HepG2 (cell line): ENCODE data around the gene STARD13.

Source experiments
- CEBPB ChIP-seq: IDR thresholded peaks from 2 replicates; pipeline ENCODE4 v1.6.1; 2011; ENCODE audit warnings: low read depth, low read length, improper control_type of control experiment, borderline replicate concordance
- CTCF ChIP-seq: sonication (generic); formaldehyde crosslinking; IDR thresholded peaks from 2 replicates; pipeline ENCODE4 v1.5.0; 2020; ENCODE audit warnings: mild to moderate bottlenecking, missing genetic modification reagents, moderate library complexity
- JUND ChIP-seq: sonication (generic); formaldehyde crosslinking; IDR thresholded peaks from 2 replicates; pipeline ENCODE4 v1.8.0; 2022; ENCODE audit warnings: mild to moderate bottlenecking, missing genetic modification reagents
- POLR2A ChIP-seq, 2 experiments: IDR thresholded peaks; 2 replicates each; pipeline ENCODE4 v1.6.1; 2011; ENCODE audit warnings: low read depth in 2 of 2, low read length in 2 of 2, mild to moderate bottlenecking in 1 of 2, moderate library complexity in 1 of 2; ENCODE audit not compliant: insufficient read depth in 1 of 2
- ZBTB33 ChIP-seq: sonication (generic); formaldehyde crosslinking; IDR thresholded peaks from 2 replicates; pipeline ENCODE4 v1.4.0; 2020; ENCODE audit warnings: missing genetic modification reagents
- ZNF639 ChIP-seq: conservative IDR thresholded peaks from 2 replicates; pipeline ENCODE4 v1.6.1; 2018; ENCODE audit warnings: missing genetic modification reagents

GRCh38 chr13:33096886-33097605 lies 188.5 kb downstream of the STARD13 start:
- TF ChIP-seq ZBTB33 (no peak), CTCF (CRISPR knock-in tag) (no peak), JUND (CRISPR knock-in tag) (no peak), ZNF639 (CRISPR knock-in tag) (no peak), CEBPB (no peak), POLR2A (IDR thresholded peaks at IDR 0.05; ENCODE audit: insufficient read depth in 1 of 2, low read depth in 2 of 2, low read length in 2 of 2) (no peak)
